ENCODE results near the gene RIT2.

DNA sequence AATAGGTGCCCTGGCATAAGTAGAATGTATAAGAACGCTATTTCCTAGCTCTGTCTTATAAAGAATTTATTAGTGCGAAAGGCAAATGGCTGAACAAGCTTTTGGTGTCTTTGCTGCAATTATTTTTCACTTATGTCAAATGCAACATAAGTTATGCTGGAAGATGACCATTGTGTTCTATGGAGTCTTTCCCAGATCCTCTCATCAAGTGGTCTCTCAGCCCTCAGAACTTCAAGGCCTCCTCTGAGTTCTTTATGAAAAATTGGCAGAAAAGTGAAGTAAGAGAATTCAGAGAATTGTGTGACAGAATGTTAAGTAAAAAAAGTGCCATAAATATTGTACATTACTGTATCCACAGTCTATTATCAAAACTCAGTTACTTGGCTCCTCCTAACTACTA, 75.2 kb downstream of the RIT2 start:
- TF ChIP-seq, protein P1, sequence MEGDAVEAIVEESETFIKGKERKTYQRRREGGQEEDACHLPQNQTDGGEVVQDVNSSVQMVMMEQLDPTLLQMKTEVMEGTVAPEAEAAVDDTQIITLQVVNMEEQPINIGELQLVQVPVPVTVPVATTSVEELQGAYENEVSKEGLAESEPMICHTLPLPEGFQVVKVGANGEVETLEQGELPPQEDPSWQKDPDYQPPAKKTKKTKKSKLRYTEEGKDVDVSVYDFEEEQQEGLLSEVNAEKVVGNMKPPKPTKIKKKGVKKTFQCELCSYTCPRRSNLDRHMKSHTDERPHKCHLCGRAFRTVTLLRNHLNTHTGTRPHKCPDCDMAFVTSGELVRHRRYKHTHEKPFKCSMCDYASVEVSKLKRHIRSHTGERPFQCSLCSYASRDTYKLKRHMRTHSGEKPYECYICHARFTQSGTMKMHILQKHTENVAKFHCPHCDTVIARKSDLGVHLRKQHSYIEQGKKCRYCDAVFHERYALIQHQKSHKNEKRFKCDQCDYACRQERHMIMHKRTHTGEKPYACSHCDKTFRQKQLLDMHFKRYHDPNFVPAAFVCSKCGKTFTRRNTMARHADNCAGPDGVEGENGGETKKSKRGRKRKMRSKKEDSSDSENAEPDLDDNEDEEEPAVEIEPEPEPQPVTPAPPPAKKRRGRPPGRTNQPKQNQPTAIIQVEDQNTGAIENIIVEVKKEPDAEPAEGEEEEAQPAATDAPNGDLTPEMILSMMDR (IDR thresholded peaks at IDR 0.05; ENCODE audit: low read length), result no peak
- TF ChIP-seq EZH2 (IDR thresholded peaks at IDR 0.05; ENCODE audit: borderline replicate concordance, low read length), result no peak

All from OCI-LY1 (cell line).